HepG2 (cell line): ENCODE data around the gene PLEKHB2. TPM values are rescaled to one million over a fixed set of nuclear protein-coding genes. Genes with fewer than 3 reads are reported as not detected.

Experiments used
- ATM ChIP-seq: fragments of 450-650 bp; IDR thresholded peaks from 2 replicates; pipeline ENCODE4 v1.7.1; 2017; ENCODE audit warnings: mild to moderate bottlenecking, borderline replicate concordance
- BRCA1 ChIP-seq: sonication (generic); formaldehyde crosslinking; IDR thresholded peaks from 2 replicates; pipeline ENCODE4 v1.4.0; 2020; ENCODE audit warnings: missing genetic modification reagents
- CREBL2 ChIP-seq: sonication (generic); formaldehyde crosslinking; IDR thresholded peaks from 2 replicates; pipeline ENCODE4 v1.8.1; 2023; ENCODE audit warnings: missing genetic modification reagents, mild to moderate bottlenecking, borderline replicate concordance
- FOXJ3 ChIP-seq: sonication (generic); formaldehyde crosslinking; IDR thresholded peaks from 2 replicates; pipeline ENCODE4 v1.4.0; 2020; ENCODE audit warnings: missing genetic modification reagents, mild to moderate bottlenecking, borderline replicate concordance
- GABPB1 ChIP-seq: IDR thresholded peaks from 2 replicates; pipeline ENCODE4 v1.6.1; 2016; ENCODE audit warnings: mild to moderate bottlenecking, missing genetic modification reagents, moderate library complexity, missing compliant biosample characterization
- HNF1B ChIP-seq: sonication (generic); formaldehyde crosslinking; IDR thresholded peaks from 2 replicates; pipeline ENCODE4 v1.5.1; 2020; ENCODE audit warnings: mild to moderate bottlenecking, moderate library complexity, missing genetic modification reagents
- HNRNPH1 ChIP-seq: fragments of 200-400 bp; formaldehyde crosslinking; optimal IDR thresholded peaks from 2 replicates; pipeline ENCODE3; 2017; ENCODE audit warnings: mild to moderate bottlenecking, low read depth, low read length
- HNRNPK ChIP-seq: fragments of 200-400 bp; formaldehyde crosslinking; IDR thresholded peaks from 2 replicates; pipeline ENCODE4 v1.6.1; 2018; ENCODE audit warnings: low read length, low read depth, moderate library complexity, mild to moderate bottlenecking; ENCODE audit not compliant: poor library complexity, severe bottlenecking
- MAZ ChIP-seq, 2 experiments: sonication (generic) in 1 of 2; formaldehyde crosslinking in 1 of 2; IDR thresholded peaks; 2 replicates each; pipeline versions ENCODE4 v1.5.0 to v1.6.1; 2012 to 2020; ENCODE audit warnings: low read depth in 2 of 2, mild to moderate bottlenecking in 2 of 2, borderline replicate concordance in 1 of 2, improper control_type of control experiment in 1 of 2, low read length in 1 of 2, missing genetic modification reagents in 1 of 2, moderate library complexity in 1 of 2
- MYNN ChIP-seq: sonication (generic); formaldehyde crosslinking; IDR thresholded peaks from 2 replicates; pipeline ENCODE4 v1.4.0; 2020; ENCODE audit warnings: mild to moderate bottlenecking, low read depth, missing genetic modification reagents
- NFIC ChIP-seq: IDR thresholded peaks from 2 replicates; pipeline ENCODE4 v1.6.1; 2012; ENCODE audit warnings: mild to moderate bottlenecking, low read length, inconsistent platforms
- NFYC ChIP-seq: IDR thresholded peaks from 2 replicates; pipeline ENCODE4 v1.6.1; 2016; ENCODE audit warnings: missing genetic modification reagents, missing compliant biosample characterization
- PHB2 ChIP-seq: fragments of 450-650 bp; IDR thresholded peaks from 2 replicates; pipeline ENCODE4 v1.6.1; 2018; ENCODE audit not compliant: partially characterized antibody
- RARA ChIP-seq: IDR thresholded peaks from 2 replicates; pipeline ENCODE4 v1.6.1; 2016; ENCODE audit warnings: missing genetic modification reagents, missing compliant biosample characterization
- SRSF4 ChIP-seq: fragments of 200-400 bp; formaldehyde crosslinking; IDR thresholded peaks from one replicate; pipeline ENCODE4 v1.6.1; 2018; ENCODE audit warnings: mild to moderate bottlenecking, low read depth, low read length, moderate library complexity; ENCODE audit not compliant: poor library complexity, severe bottlenecking
- THAP7 ChIP-seq: sonication (generic); formaldehyde crosslinking; IDR thresholded peaks from 2 replicates; pipeline ENCODE4 v1.8.1; 2023; ENCODE audit warnings: mild to moderate bottlenecking, missing genetic modification reagents
- TIGD3 ChIP-seq: sonication (generic); formaldehyde crosslinking; IDR thresholded peaks from 2 replicates; pipeline ENCODE4 v1.5.1; 2020; ENCODE audit warnings: mild to moderate bottlenecking, missing genetic modification reagents, borderline replicate concordance
- USF2 ChIP-seq, 2 experiments: sonication (generic) in 1 of 2; formaldehyde crosslinking in 1 of 2; IDR thresholded peaks; 2 replicates each; pipeline versions ENCODE4 v1.5.1 to v1.6.1; 2011 to 2020; ENCODE audit warnings: borderline replicate concordance in 1 of 2, low read depth in 1 of 2, low read length in 1 of 2, mild to moderate bottlenecking in 1 of 2, missing genetic modification reagents in 1 of 2, moderate library complexity in 1 of 2
- ZC3H13 ChIP-seq: sonication (generic); formaldehyde crosslinking; IDR thresholded peaks from 2 replicates; pipeline ENCODE4 v1.8.1; 2023; ENCODE audit warnings: mild to moderate bottlenecking, missing genetic modification reagents, moderate library complexity
- ZIK1 ChIP-seq: sonication (generic); formaldehyde crosslinking; IDR thresholded peaks from 2 replicates; pipeline ENCODE4 v1.5.0; 2020; ENCODE audit warnings: mild to moderate bottlenecking, low read depth, missing genetic modification reagents, borderline replicate concordance
- ZNF549 ChIP-seq: sonication (generic); formaldehyde crosslinking; IDR thresholded peaks from 2 replicates; pipeline ENCODE4 v1.5.0; 2020; ENCODE audit warnings: missing genetic modification reagents
- ZNF839 ChIP-seq: sonication (generic); formaldehyde crosslinking; IDR thresholded peaks from 2 replicates; pipeline ENCODE4 v1.4.0; 2020; ENCODE audit warnings: missing genetic modification reagents, mild to moderate bottlenecking, borderline replicate concordance
- polyA plus RNA-seq, 8 experiments: library from polyadenylated mRNA; depleted of rRNA in 3 of 8; stranded (reverse) in 7 of 8; unstranded in 1 of 8; fragments of >200 nt; fragmentation: Illumina TruSeq in 4 of 8; extraction: Trizol in 4 of 8; gene quantifications; 2 replicates each; pipeline versions ENCODE4 v1.2.1 to v1.2.3, GENCODE V29; 2011 to 2016; ENCODE audit warnings: low read depth in 4 of 8, missing spikeins in 1 of 8, mixed read lengths in 1 of 8; ENCODE audit not compliant: insufficient read depth in 1 of 8
- total RNA-seq, 5 experiments: library from RNA; depleted of rRNA; stranded (reverse); fragments of >200 nt; fragmentation: Illumina TruSeq; extraction: Trizol; gene quantifications; 2 replicates each; pipeline ENCODE4 v1.2.3, GENCODE V29; 2016; ENCODE audit warnings: low read depth in 1 of 5

The PLEKHB2 gene
- total and polyA plus RNA-seq, 2 of the 13 experiments (the other 11 are each of a cell fraction or from before 2014, with no cell fraction given), result 73.0 to 78.9 TPM

- TF ChIP-seq USF2 (IDR thresholded peaks at IDR 0.05; ENCODE audit: low read depth, low read length) (peak; percentile 91), USF2 (CRISPR knock-in tag; IDR thresholded peaks at IDR 0.05; ENCODE audit: borderline replicate concordance) (peak; percentile 16; the same call in 1 of the 2 replicates), CREBL2 (CRISPR knock-in tag) (no peak; the same call in 1 of the 2 replicates), NFIC (no peak), GABPB1 (CRISPR knock-in tag) (peak; percentile 88), HNRNPK (peak; percentile 41), ATM (no peak), BRCA1 (CRISPR knock-in tag) (no peak), RARA (peak; percentile 7), ZNF839 (CRISPR knock-in tag) (no peak), SRSF4 (no peak), HNRNPH1 (no peak), ZNF549 (CRISPR knock-in tag) (no peak), ZIK1 (CRISPR knock-in tag) (0 out of 2 replicates have a peak, but pooled peaks have one; percentile 61), MYNN (CRISPR knock-in tag) (no peak), FOXJ3 (CRISPR knock-in tag) (no peak), NFYC (no peak), MAZ (IDR thresholded peaks at IDR 0.05; ENCODE audit: borderline replicate concordance, low read depth, low read length) (peak; percentile 75; the same call in 1 of the 2 replicates), MAZ (CRISPR knock-in tag; IDR thresholded peaks at IDR 0.05; ENCODE audit: low read depth) (peak; percentile 98), ZC3H13 (CRISPR knock-in tag) (no peak), THAP7 (peak; percentile 94), TIGD3 (CRISPR knock-in tag) (no peak), HNF1B (CRISPR knock-in tag) (no peak), PHB2 (no peak)
Observed at GRCh38 chr2:131093006-131093695, 12.0 kb upstream of the PLEKHB2 start, which contains the start of gene FAM168B (continued).
